OCI-LY7 (cell line): Measurements from ENCODE around the gene LHX3.

Experiments used
- CTCF ChIP-seq: fragments of 200-600 bp; sonication (generic); conservative IDR thresholded peaks from 2 replicates; pipeline ENCODE4 v1.5.1; 2014; ENCODE audit warnings: mild to moderate bottlenecking, antibody characterized with exemption, low read length, moderate library complexity, mixed read lengths
- EZH2phosphoT487 ChIP-seq: fragments of 200-600 bp; sonication (generic); IDR thresholded peaks from 2 replicates; pipeline ENCODE4 v1.6.1; 2018; ENCODE audit warnings: low read depth, borderline replicate concordance, mild to moderate bottlenecking, mixed run types, antibody characterized with exemption, low read length, moderate library complexity, mixed read lengths

GRCh38 chr9:136212345-136212950 is 7.5 kb upstream of the LHX3 start:
- no peak for TF ChIP-seq CTCF
- TF ChIP-seq EZH2phosphoT487 = no peak
